Ovary (tissue), 3 donors: ENCODE results near the gene HEXIM1.

Experiments
- CTCF ChIP-seq, 3 donors: fragments of 450-650 bp in 2 of 3; fragments of 200-600 bp in 1 of 3; IDR thresholded peaks; one replicate each; pipeline versions ENCODE4 v1.5.1 to v1.8.0; 2016 to 2022; ENCODE audit warnings: antibody characterized with exemption in 3 of 3, mild to moderate bottlenecking in 1 of 3
- EP300 ChIP-seq: sonication (generic); formaldehyde crosslinking; IDR thresholded peaks from one replicate; pipeline ENCODE4 v1.6.1; 2017; ENCODE audit warnings: antibody characterized with exemption
- donor health status: DM: no; HTN: no; CAD: no.

GRCh38 chr17:45190503-45191255 is 42.4 kb downstream of the HEXIM1 start:
- TF ChIP-seq CTCF (IDR thresholded peaks at IDR 0.05) (no peak), EP300 (no peak)
